IPS-20b (cell line): ENCODE measurements around the gene TC2N.

Source experiments
- H3K27ac ChIP-seq: one replicate; pipeline ENCODE4 v1.5.1; 2013; ENCODE audit warnings: low read length
- H3K27me3 ChIP-seq: 2 replicates; pipeline ENCODE4 v1.6.1; 2013; ENCODE audit warnings: mild to moderate bottlenecking, low read length, inconsistent platforms; ENCODE audit not compliant: insufficient read depth
- H3K36me3 ChIP-seq: 2 replicates; pipeline ENCODE4 v1.6.1; 2013; ENCODE audit warnings: low read depth, mild to moderate bottlenecking, inconsistent platforms, low read length, moderate library complexity; ENCODE audit not compliant: insufficient read depth
- H3K4me1 ChIP-seq: 2 replicates; pipeline ENCODE4 v1.6.1; 2013; ENCODE audit warnings: mild to moderate bottlenecking, control low read depth, inconsistent platforms, low read length, moderate library complexity; ENCODE audit not compliant: insufficient read depth
- H3K4me3 ChIP-seq: 2 replicates; pipeline ENCODE4 v1.5.1; 2013; ENCODE audit warnings: mild to moderate bottlenecking, low read length, inconsistent platforms
- H3K9ac ChIP-seq: 2 replicates; pipeline ENCODE4 v1.6.1; 2013; ENCODE audit warnings: low read depth, mild to moderate bottlenecking, inconsistent platforms, low read length, moderate library complexity
- H3K9me3 ChIP-seq: 2 replicates; pipeline ENCODE4 v1.6.1; 2013; ENCODE audit warnings: mild to moderate bottlenecking, low read depth, low read length, inconsistent platforms; ENCODE audit not compliant: insufficient read depth

The TC2N gene

DNA sequence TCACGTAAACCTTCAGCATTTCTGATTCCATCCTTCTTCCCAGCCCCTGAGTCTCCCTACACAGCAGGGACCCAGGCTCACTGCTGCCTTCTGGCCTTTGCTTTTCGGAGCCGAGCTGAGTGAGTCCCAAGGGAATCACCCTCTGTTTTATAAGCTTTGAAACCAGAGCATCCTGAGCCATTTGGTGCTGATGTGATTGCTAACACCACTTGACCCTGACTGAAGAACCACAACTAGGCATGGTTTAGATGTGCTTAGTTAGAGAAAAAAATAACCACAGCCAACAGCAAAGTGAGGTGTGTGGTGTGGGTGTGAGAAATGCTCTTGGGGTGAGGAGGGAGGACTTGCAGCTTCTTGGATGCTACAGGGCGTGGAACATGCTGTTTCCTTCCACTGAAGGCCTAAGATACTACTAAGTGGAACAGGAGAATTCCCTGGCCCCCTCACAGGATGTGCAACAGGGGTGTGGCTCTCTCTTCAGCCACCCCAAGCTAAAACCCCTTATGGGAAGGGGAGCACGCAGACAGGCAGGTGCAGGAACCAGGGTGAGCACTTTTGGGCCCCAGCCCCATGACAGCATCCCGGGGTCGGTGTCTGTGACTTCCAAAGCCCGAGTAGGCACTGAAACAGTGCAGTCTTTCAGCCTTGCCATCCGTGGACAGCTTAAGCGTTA is at the start of gene TC2N:
TC2N (minus strand) TSS at position 221 of the 673 bp plus-strand sequence. CDS start 53,767 bp downstream, outside the sequence.
- no peak within 1 kb of the TSS for H3K4me3 ChIP-seq
- H3K27ac ChIP-seq = no peak within 1 kb of the TSS
- H3K9ac ChIP-seq = no peak within 1 kb of the TSS
- no peaks in the 10 kb centered on the region for H3K36me3 ChIP-seq
- no peaks in the 10 kb centered on the region for H3K9me3 ChIP-seq
- peaks cover 9% of the 10 kb centered on the region; the same call in 1 of the 2 replicates for H3K4me1 ChIP-seq
- H3K27me3 ChIP-seq = no peaks in the 10 kb centered on the region

DNA sequence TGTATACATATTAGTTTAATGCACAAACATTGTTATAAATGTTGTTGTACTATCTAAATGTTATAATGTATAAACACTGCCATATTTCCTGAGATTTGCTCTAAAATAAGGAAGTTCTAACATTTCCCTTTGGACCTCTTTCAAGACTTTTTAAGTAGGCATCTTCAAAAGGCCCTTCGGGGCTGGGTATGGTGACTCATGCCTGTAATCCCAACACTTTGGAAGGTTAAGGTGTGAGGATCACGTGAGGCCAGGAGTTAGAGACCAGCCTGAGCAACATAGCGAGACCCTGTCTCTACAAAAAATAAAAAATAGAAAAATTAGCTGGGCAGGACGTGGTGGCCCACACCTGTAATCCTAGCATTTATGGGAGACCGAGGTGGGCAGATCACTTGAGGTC is 44.7 kb upstream of the TC2N start:
- Histone ChIP-seq H3K36me3 (no peaks in the 10 kb centered on the region), H3K27ac (no peak overlapping the region), H3K27me3 (no peaks in the 10 kb centered on the region), H3K4me3 (no peak overlapping the region), H3K9ac (no peak overlapping the region), H3K9me3 (no peaks in the 10 kb centered on the region), H3K4me1 (no peaks in the 10 kb centered on the region)

GRCh38 chr14:91911474-91912032 is 44.2 kb upstream of the TC2N start:
- no peak overlapping the region for H3K27ac ChIP-seq
- H3K9ac ChIP-seq = no peak overlapping the region
- H3K9me3 ChIP-seq = no peaks in the 10 kb centered on the region
- no peaks in the 10 kb centered on the region for H3K36me3 ChIP-seq
- H3K4me1 ChIP-seq = no peaks in the 10 kb centered on the region
- no peaks in the 10 kb centered on the region for H3K27me3 ChIP-seq
- H3K4me3 ChIP-seq = no peak overlapping the region

GRCh38 chr14:91910196-91910595 is 42.9 kb upstream of the TC2N start:
- H3K36me3 ChIP-seq = no peaks in the 10 kb centered on the region
- no peaks in the 10 kb centered on the region for H3K4me1 ChIP-seq
- H3K9me3 ChIP-seq = no peaks in the 10 kb centered on the region
- H3K9ac ChIP-seq = no peak overlapping the region
- no peaks in the 10 kb centered on the region for H3K27me3 ChIP-seq
- H3K4me3 ChIP-seq = no peak overlapping the region
- no peak overlapping the region for H3K27ac ChIP-seq

- H3K27ac ChIP-seq = no peak overlapping the region
- no peak overlapping the region for H3K4me3 ChIP-seq
- no peaks in the 10 kb centered on the region for H3K4me1 ChIP-seq
- H3K27me3 ChIP-seq = no peaks in the 10 kb centered on the region
- H3K36me3 ChIP-seq = no peaks in the 10 kb centered on the region
- no peak overlapping the region for H3K9ac ChIP-seq
- no peaks in the 10 kb centered on the region for H3K9me3 ChIP-seq
Measured at GRCh38 chr14:91906374-91906773, 39.0 kb upstream of the TC2N start.

DNA sequence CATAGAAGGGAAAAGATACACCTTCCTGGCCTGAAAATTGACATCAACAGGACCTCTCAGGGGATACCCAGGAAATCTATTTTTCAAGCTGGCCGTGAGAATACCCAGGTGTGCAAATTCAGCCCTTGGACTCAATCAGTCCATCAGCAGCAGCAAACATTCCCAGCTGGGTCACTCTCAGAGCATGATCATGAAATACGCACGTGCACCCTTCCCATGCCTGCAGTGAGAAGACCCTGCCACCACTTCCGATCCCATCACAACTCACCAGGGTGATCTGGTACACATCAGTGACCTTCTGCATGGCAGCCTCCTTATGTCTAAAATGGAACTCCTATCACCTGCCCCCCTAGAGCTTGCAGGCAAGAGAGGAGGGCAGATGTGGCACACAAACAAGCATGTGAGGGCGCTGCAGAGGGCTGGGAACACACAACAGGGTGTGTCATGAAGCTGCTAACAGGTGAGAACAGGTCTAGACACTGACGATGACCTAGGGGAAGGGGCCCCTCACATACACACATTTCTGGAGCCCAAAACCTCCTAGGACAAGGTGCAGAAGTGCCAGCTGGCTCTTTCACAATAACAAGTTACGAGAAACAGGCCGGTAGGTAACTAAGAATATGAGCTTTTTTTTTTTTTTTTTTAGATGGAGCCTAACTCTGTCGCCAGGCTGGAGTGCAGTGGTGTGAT is 37.8 kb upstream of the TC2N start:
- no peaks in the 10 kb centered on the region for H3K36me3 ChIP-seq
- H3K9me3 ChIP-seq = no peaks in the 10 kb centered on the region
- H3K27ac ChIP-seq = no peak overlapping the region
- no peaks in the 10 kb centered on the region for H3K4me1 ChIP-seq
- no peaks in the 10 kb centered on the region for H3K27me3 ChIP-seq
- no peak overlapping the region for H3K9ac ChIP-seq
- no peak overlapping the region for H3K4me3 ChIP-seq

- Histone ChIP-seq H3K36me3 (no peaks in the 10 kb centered on the region), H3K27ac (no peak overlapping the region), H3K4me1 (no peaks in the 10 kb centered on the region), H3K4me3 (no peak overlapping the region), H3K9ac (no peak overlapping the region), H3K9me3 (no peaks in the 10 kb centered on the region), H3K27me3 (no peaks in the 10 kb centered on the region)
Measured at GRCh38 chr14:91904483-91904882, 37.1 kb upstream of the TC2N start.

GRCh38 chr14:91903070-91903469 is 35.7 kb upstream of the TC2N start:
- Histone ChIP-seq H3K4me3 (no peak overlapping the region), H3K27me3 (no peaks in the 10 kb centered on the region), H3K4me1 (no peaks in the 10 kb centered on the region), H3K27ac (no peak overlapping the region), H3K36me3 (no peaks in the 10 kb centered on the region), H3K9ac (no peak overlapping the region), H3K9me3 (no peaks in the 10 kb centered on the region)

GRCh38 chr14:91902336-91902735 is 35.0 kb upstream of the TC2N start:
- Histone ChIP-seq H3K27me3 (no peaks in the 10 kb centered on the region), H3K9me3 (no peaks in the 10 kb centered on the region), H3K4me3 (no peak overlapping the region), H3K9ac (no peak overlapping the region), H3K36me3 (no peaks in the 10 kb centered on the region), H3K27ac (no peak overlapping the region), H3K4me1 (peaks cover 2% of the 10 kb centered on the region; the same call in 1 of the 2 replicates)

DNA sequence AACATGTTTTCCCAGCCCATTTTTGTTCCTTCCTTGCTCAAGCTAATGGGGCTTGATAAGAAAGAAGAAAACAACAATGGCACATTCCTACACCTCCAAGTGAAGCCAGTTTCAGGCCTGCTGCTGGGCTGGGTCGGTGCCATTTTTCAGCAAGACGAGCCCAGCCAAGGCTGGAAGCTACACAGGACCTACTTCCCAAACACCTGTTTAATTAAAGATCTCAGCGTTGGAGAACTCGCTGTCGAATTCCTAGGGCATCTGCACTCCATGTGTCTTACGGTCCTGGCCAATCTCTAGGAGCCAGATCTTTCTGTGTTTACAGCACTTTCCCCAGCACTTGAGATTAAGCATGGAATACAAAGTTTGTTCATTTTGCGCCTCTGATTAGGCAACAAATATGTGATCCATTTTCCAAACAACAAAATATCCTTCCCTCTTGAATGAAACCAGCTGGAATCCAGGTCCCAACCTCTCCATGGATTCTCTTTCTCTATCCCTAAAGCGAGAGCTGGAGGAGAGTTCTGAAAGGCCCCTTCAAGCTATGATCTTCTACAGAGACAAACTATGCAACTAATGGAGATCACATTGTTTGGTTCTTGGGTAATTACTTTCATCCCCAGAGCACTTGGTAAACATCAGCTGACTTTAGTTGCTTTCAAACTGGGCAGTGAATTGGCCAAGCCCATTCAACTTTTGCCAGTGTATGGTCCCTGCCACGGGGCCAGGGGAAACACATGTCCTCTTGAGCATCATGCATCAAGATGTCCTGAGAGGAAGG is 34.3 kb upstream of the TC2N start:
- Histone ChIP-seq H3K36me3 (no peaks in the 10 kb centered on the region), H3K4me3 (no peak overlapping the region), H3K9ac (no peak overlapping the region), H3K27ac (no peak overlapping the region), H3K27me3 (no peaks in the 10 kb centered on the region), H3K4me1 (peaks cover 4% of the 10 kb centered on the region; the same call in 1 of the 2 replicates), H3K9me3 (no peaks in the 10 kb centered on the region)

DNA sequence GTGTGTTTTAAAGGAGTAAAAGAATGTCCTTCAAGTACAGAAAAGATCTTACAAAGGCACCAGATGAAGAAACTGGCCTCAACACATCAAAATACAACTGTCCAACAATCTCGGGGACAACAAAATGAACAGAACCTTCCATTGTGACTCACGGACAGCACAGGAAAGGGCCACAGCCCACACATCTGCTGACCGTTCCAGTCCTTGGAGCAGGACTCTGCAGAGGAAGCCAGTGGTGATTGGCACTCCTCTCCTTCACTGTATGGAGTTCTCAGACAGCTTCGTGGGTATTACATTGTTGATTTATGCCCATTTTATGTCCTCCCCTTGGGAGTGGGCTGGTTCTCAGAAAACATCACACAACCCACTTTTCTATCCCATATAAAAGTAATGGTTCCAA is 32.5 kb upstream of the TC2N start:
- Histone ChIP-seq H3K36me3 (no peaks in the 10 kb centered on the region), H3K27ac (no peak overlapping the region), H3K4me3 (no peak overlapping the region), H3K9me3 (no peaks in the 10 kb centered on the region), H3K4me1 (peaks cover 4% of the 10 kb centered on the region; the same call in 1 of the 2 replicates), H3K9ac (no peak overlapping the region), H3K27me3 (no peaks in the 10 kb centered on the region)
